GM23338 (cell line): ENCODE results near the gene ADCK2. TPM values are rescaled to one million over a fixed set of nuclear protein-coding genes. Genes with fewer than 3 reads are reported as not detected.

Experiments used
- ATAC-seq: fragments of 200-7000 bp; cut with Tn5 transposase; 3 replicates; pipeline ENCODE4 v1.9.1; 2020
- DNase-seq: peaks from one replicate; pipeline ENCODE4 v3.0.0-alpha.2; 2015; ENCODE audit warnings: low spot score
- H2AFZ ChIP-seq: fragments of 200-600 bp; sonication (generic); 2 replicates; pipeline ENCODE4 v1.8.0; 2016; ENCODE audit warnings: antibody characterized with exemption, mild to moderate bottlenecking, moderate library complexity
- H3F3A ChIP-seq: fragments of 200-600 bp; sonication (generic); replicated peaks from 2 replicates; pipeline ENCODE4 v1.8.0; 2017; ENCODE audit warnings: antibody characterized with exemption, mixed run types, low read depth
- H3K27ac ChIP-seq: fragments of 200-600 bp; sonication (generic); 2 replicates; pipeline ENCODE4 v1.6.1; 2016; ENCODE audit warnings: low read depth
- H3K27me3 ChIP-seq: fragments of 200-600 bp; sonication (generic); 2 replicates; pipeline ENCODE4 v1.8.0; 2016; ENCODE audit warnings: mild to moderate bottlenecking, mixed run types, moderate library complexity; ENCODE audit not compliant: insufficient read depth
- H3K36me3 ChIP-seq: fragments of 200-600 bp; sonication (generic); 2 replicates; pipeline ENCODE4 v1.8.0; 2016; ENCODE audit warnings: mild to moderate bottlenecking; ENCODE audit not compliant: insufficient read depth
- H3K4me1 ChIP-seq: fragments of 200-600 bp; sonication (generic); 2 replicates; pipeline ENCODE4 v1.8.0; 2016; ENCODE audit warnings: mild to moderate bottlenecking, moderate library complexity; ENCODE audit not compliant: insufficient read depth
- H3K4me2 ChIP-seq: fragments of 200-600 bp; sonication (generic); 2 replicates; pipeline ENCODE4 v1.7.1; 2017; ENCODE audit warnings: mixed run types
- H3K4me3 ChIP-seq: fragments of 200-600 bp; sonication (generic); 2 replicates; pipeline ENCODE4 v1.6.1; 2016; ENCODE audit warnings: mixed run types
- H3K79me2 ChIP-seq: fragments of 200-600 bp; sonication (generic); replicated peaks from 2 replicates; pipeline ENCODE4 v1.8.0; 2017; ENCODE audit warnings: mild to moderate bottlenecking; ENCODE audit not compliant: insufficient read depth
- H3K9me2 ChIP-seq: fragments of 200-600 bp; sonication (generic); 2 replicates; pipeline ENCODE4 v1.8.0; 2017; ENCODE audit not compliant: insufficient read depth
- H4K20me1 ChIP-seq: fragments of 200-600 bp; sonication (generic); replicated peaks from 2 replicates; pipeline ENCODE4 v1.8.0; 2017; ENCODE audit warnings: mild to moderate bottlenecking; ENCODE audit not compliant: insufficient read depth
- H3K27ac Mint-ChIP-seq: 2 replicates; pipeline ENCODE4 v1.8.0; 2020; ENCODE audit warnings: inconsistent platforms, mild to moderate bottlenecking, moderate library complexity, mixed read lengths
- H3K27me3 Mint-ChIP-seq: 3 replicates; pipeline ENCODE4 v1.8.0; 2022; ENCODE audit warnings: low read depth, mild to moderate bottlenecking, moderate library complexity, mixed read lengths, inconsistent platforms; ENCODE audit not compliant: insufficient read depth, poor library complexity
- H3K36me3 Mint-ChIP-seq: 3 replicates; pipeline ENCODE4 v1.8.0; 2021; ENCODE audit warnings: low read depth, mild to moderate bottlenecking, inconsistent platforms, moderate library complexity, mixed read lengths
- H3K4me1 Mint-ChIP-seq: 3 replicates; pipeline ENCODE4 v1.8.0; 2020; ENCODE audit warnings: mild to moderate bottlenecking, inconsistent platforms, mixed read lengths
- H3K4me3 Mint-ChIP-seq: 3 replicates; pipeline ENCODE4 v1.8.0; 2021; ENCODE audit warnings: moderate library complexity, mild to moderate bottlenecking, inconsistent platforms, mixed read lengths
- H3K9me3 Mint-ChIP-seq: 3 replicates; pipeline ENCODE4 v1.8.0; 2020; ENCODE audit warnings: moderate library complexity, mild to moderate bottlenecking, inconsistent platforms, mixed read lengths
- CREB1 ChIP-seq: fragments of 250-450 bp; sonication (Bioruptor Pico); IDR thresholded peaks from 2 replicates; pipeline ENCODE4 v1.5.0; 2020; ENCODE audit warnings: low read depth, mild to moderate bottlenecking, moderate library complexity
- CTCF ChIP-seq, 2 experiments: fragments of 200-600 bp in 1 of 2; sonication (generic) in 1 of 2; conservative IDR thresholded peaks; 2 replicates each; pipeline versions ENCODE4 v1.5.1 to v1.6.1; 2016 to 2017; ENCODE audit warnings: antibody characterized with exemption in 2 of 2, low read depth in 2 of 2, mild to moderate bottlenecking in 2 of 2, moderate library complexity in 1 of 2
- JUNB ChIP-seq: IDR thresholded peaks from one replicate; pipeline ENCODE4 v1.6.1; 2016; ENCODE audit warnings: antibody characterized with exemption; ENCODE audit not compliant: unreplicated experiment
- POLR2AphosphoS5 ChIP-seq: IDR thresholded peaks from 2 replicates; pipeline ENCODE4 v1.6.1; 2016; ENCODE audit warnings: antibody characterized with exemption, low read depth
- REST ChIP-seq: IDR thresholded peaks from one replicate; pipeline ENCODE4 v1.6.1; 2018; ENCODE audit warnings: antibody characterized with exemption; ENCODE audit not compliant: unreplicated experiment
- STAT1 ChIP-seq: IDR thresholded peaks from one replicate; pipeline ENCODE4 v1.6.1; 2016; ENCODE audit warnings: antibody characterized with exemption; ENCODE audit not compliant: unreplicated experiment
- ZNF331 ChIP-seq: fragments of 250-450 bp; sonication (Bioruptor Pico); IDR thresholded peaks from 2 replicates; pipeline ENCODE4 v1.5.0; 2020; ENCODE audit warnings: low read depth, mild to moderate bottlenecking, moderate library complexity
- ZNF462 ChIP-seq: fragments of 250-450 bp; sonication (Bioruptor Pico); IDR thresholded peaks from 2 replicates; pipeline ENCODE4 v1.5.0; 2020; ENCODE audit warnings: mild to moderate bottlenecking, moderate library complexity
- polyA plus RNA-seq: library from polyadenylated mRNA; unstranded; fragments of >200 nt; fragmentation: Nextera tagmentation; extraction: Ambion mirVana; gene quantifications from 2 replicates; pipeline ENCODE4 v1.2.1, GENCODE V29; 2016
- total RNA-seq: library from RNA; depleted of rRNA; stranded (reverse); fragments of >200 nt; shearing (Covaris generic); gene quantifications from 2 replicates; pipeline ENCODE4 v1.2.3, GENCODE V29; 2014

ADCK2 gene
- total and polyA plus RNA-seq, 2 experiments from 2014 or later, result 4.7 to 14.4 TPM

- H3K27me3 ChIP-seq, result peaks cover 35% of the 10 kb centered on the region
- H3F3A ChIP-seq, result peaks cover 15% of the 10 kb centered on the region
- no peaks in the 10 kb centered on the region for H3K9me2 ChIP-seq
- H2AFZ ChIP-seq, result no peak overlapping the region
- H3K4me3 ChIP-seq, result no peak overlapping the region
- DNase-seq (peak; percentile 69), ATAC-seq (peak; percentile 39)
- Mint-ChIP-seq H3K27me3 (peaks cover 43% of the 10 kb centered on the region), H3K4me1 (peaks cover 48% of the 10 kb centered on the region), H3K36me3 (no peaks in the 10 kb centered on the region; the same call in 2 of the 3 replicates), H3K9me3 (no peaks in the 10 kb centered on the region), H3K27ac (no peak overlapping the region), H3K4me3 (no peak overlapping the region; the same call in 2 of the 3 replicates)
- H3K4me2 ChIP-seq, result peak overlapping the region; percentile 32; the same call in 1 of the 2 replicates
- H3K79me2 ChIP-seq, result 0 out of 2 replicates have a peak, but pooled peaks cover 6% of the 10 kb centered on the region
- TF ChIP-seq REST (no peak), CTCF (conservative IDR thresholded peaks at IDR 0.05; ENCODE audit: low read depth in 2 of 2) (peak; percentile 23 to 67; a peak in 3 of 4 replicates)
- peaks cover 36% of the 10 kb centered on the region for H3K4me1 ChIP-seq
- no peak overlapping the region for H3K27ac ChIP-seq
- no peaks in the 10 kb centered on the region; the same call in 1 of the 2 replicates for H4K20me1 ChIP-seq
- H3K36me3 ChIP-seq, result no peaks in the 10 kb centered on the region
These were observed 34.5 kb upstream of the ADCK2 start for GRCh38 chr7:140638173-140638791.

GRCh38 chr7:140639366-140640053 is 33.2 kb upstream of the ADCK2 start:
- 0 out of 2 replicates have a peak, but pooled peaks cover under 1% of the 10 kb centered on the region for H3K79me2 ChIP-seq
- H3K27me3 Mint-ChIP-seq, result peaks cover 40% of the 10 kb centered on the region
- no peak for ATAC-seq
- H3K4me2 ChIP-seq, result peak overlapping the region; percentile 95
- H3K9me2 ChIP-seq, result no peaks in the 10 kb centered on the region
- H3K36me3 Mint-ChIP-seq, result no peaks in the 10 kb centered on the region; the same call in 2 of the 3 replicates
- H3K9me3 Mint-ChIP-seq, result no peaks in the 10 kb centered on the region; the same call in 2 of the 3 replicates
- DNase-seq, result peak; percentile 51
- peak overlapping the region; percentile 96 for H3K4me3 Mint-ChIP-seq
- peaks cover 48% of the 10 kb centered on the region for H3K4me1 Mint-ChIP-seq
- H2AFZ ChIP-seq, result peak overlapping the region; percentile 84; the same call in 1 of the 2 replicates
- H3K27me3 ChIP-seq, result peaks cover 35% of the 10 kb centered on the region
- H3K27ac Mint-ChIP-seq, result no peak overlapping the region
- peaks cover 15% of the 10 kb centered on the region for H3F3A ChIP-seq
- H3K27ac ChIP-seq, result no peak overlapping the region
- H3K36me3 ChIP-seq, result no peaks in the 10 kb centered on the region
- H3K4me3 ChIP-seq, result peak overlapping the region; percentile 89
- H4K20me1 ChIP-seq, result no peaks in the 10 kb centered on the region
- H3K4me1 ChIP-seq, result peaks cover 36% of the 10 kb centered on the region
- no peak for TF ChIP-seq POLR2AphosphoS5
- TF ChIP-seq CREB1 (CRISPR knock-in tag), result no peak
- no peak for TF ChIP-seq ZNF331 (CRISPR knock-in tag)
- no peak for TF ChIP-seq ZNF462 (CRISPR knock-in tag)
- no peak for TF ChIP-seq JUNB
- no peak for TF ChIP-seq STAT1
